Measurements from ENCODE around the gene NBAS. TPM values are rescaled to one million over a fixed set of nuclear protein-coding genes. Genes with fewer than 3 reads are reported as not detected.

Gene NBAS
- total and polyA plus RNA-seq, 10 of the 15 experiments (the other 5 are each of a cell fraction or from before 2014, with no cell fraction given): 4.3 to 32.7 (median 20.8) TPM

GRCh38 chr2:15195813-15196212 is 365.3 kb downstream of the NBAS start:
- no peak overlapping the region for H3K4me2 ChIP-seq (ENCODE audit: control insufficient read depth, insufficient read depth)
- no peaks in the 10 kb centered on the region for H3K36me3 ChIP-seq (ENCODE audit: control insufficient read depth in 2 of 2, insufficient read depth in 2 of 2, low read length in 1 of 2)
- ChIA-PET RAD21 (ENCODE audit: unreplicated experiment) (no interaction called here), POLR2A (no interaction called here), SMC1A (ENCODE audit: uncharacterized antibody, unreplicated experiment) (no interaction called here), CTCF (no interaction called here)
- no peak overlapping the region for H2AFZ ChIP-seq (ENCODE audit: control insufficient read depth, low read depth, low read length)
- H3K27me3 ChIP-seq (replicated peaks in 1 of 2; ENCODE audit: control insufficient read depth in 2 of 2, insufficient read depth in 2 of 2, low read length in 1 of 2): no peaks in the 10 kb centered on the region
- DNase-seq (ENCODE audit: low read depth, low spot score) (no peak), FAIRE-seq (no peak), ATAC-seq (no peak)
- intact Hi-C loops (cut with micrococcal nuclease; ENCODE audit: unreplicated experiment) (no loop called here), in situ Hi-C loops (cut with MboI) (no loop called here)
- no peak overlapping the region for H3K27ac ChIP-seq (ENCODE audit: control insufficient read depth, insufficient read depth)
- no TSS peak for BruUV-seq (replicated peaks)
- no peaks in the 10 kb centered on the region for H3K4me1 ChIP-seq (ENCODE audit: control insufficient read depth, insufficient read depth, low read length)
- no peaks in the 10 kb centered on the region for H3K79me2 ChIP-seq (ENCODE audit: control insufficient read depth, insufficient read depth, low read length)
- no peaks in the 10 kb centered on the region for H4K20me1 ChIP-seq (ENCODE audit: control insufficient read depth, insufficient read depth)
- 80% methylated on average over 4 of the region's 4 CpGs for WGBS (ENCODE audit: insufficient coverage, insufficient replicate concordance, low lambda C conversion rate, missing lambda C conversion rate)
- no peaks in the 10 kb centered on the region for H3K9me3 ChIP-seq (replicated peaks; ENCODE audit: control insufficient read depth, insufficient read depth, low read length)
- H3K9ac ChIP-seq (ENCODE audit: control insufficient read depth, insufficient read depth, low read length): no peak overlapping the region
- H3K4me3 ChIP-seq: no peak overlapping the region
- TF ChIP-seq E4F1 (IDR thresholded peaks at IDR 0.05; ENCODE audit: borderline replicate concordance, partially characterized antibody) (no peak), TBL1XR1 (IDR thresholded peaks at IDR 0.05; ENCODE audit: low read depth, low read length) (no peak), ZNF217 (IDR thresholded peaks at IDR 0.05) (no peak), MXI1 (IDR thresholded peaks at IDR 0.05; ENCODE audit: low read depth, low read length) (no peak), USF1 (IDR thresholded peaks at IDR 0.05; ENCODE audit: borderline replicate concordance, extremely low read length, insufficient read depth, low read depth, low read length) (no peak), SP1 (IDR thresholded peaks at IDR 0.05; ENCODE audit: low read depth, low read length) (no peak), IKZF2 (IDR thresholded peaks at IDR 0.05) (no peak), NKRF (conservative IDR thresholded peaks at IDR 0.05) (no peak), TARDBP (IDR thresholded peaks at IDR 0.05; ENCODE audit: borderline replicate concordance) (no peak), NFIC (IDR thresholded peaks at IDR 0.05; ENCODE audit: low read depth, low read length) (no peak), SMAD1 (IDR thresholded peaks at IDR 0.05; ENCODE audit: low read depth, partially characterized antibody) (no peak), ZNF592 (IDR thresholded peaks at IDR 0.05) (no peak), WRNIP1 (IDR thresholded peaks at IDR 0.05; ENCODE audit: borderline replicate concordance, low read depth, low read length) (no peak), ATF2 (IDR thresholded peaks at IDR 0.05; ENCODE audit: low read length) (no peak)

All from GM12878 (cell line).